ENCODE measurements around the gene OR2AK2. TPM values are rescaled to one million over a fixed set of nuclear protein-coding genes. Genes with fewer than 3 reads are reported as not detected.

OR2AK2 gene
- total RNA-seq, 1 experiment from 2014 or later = not detected

DNA sequence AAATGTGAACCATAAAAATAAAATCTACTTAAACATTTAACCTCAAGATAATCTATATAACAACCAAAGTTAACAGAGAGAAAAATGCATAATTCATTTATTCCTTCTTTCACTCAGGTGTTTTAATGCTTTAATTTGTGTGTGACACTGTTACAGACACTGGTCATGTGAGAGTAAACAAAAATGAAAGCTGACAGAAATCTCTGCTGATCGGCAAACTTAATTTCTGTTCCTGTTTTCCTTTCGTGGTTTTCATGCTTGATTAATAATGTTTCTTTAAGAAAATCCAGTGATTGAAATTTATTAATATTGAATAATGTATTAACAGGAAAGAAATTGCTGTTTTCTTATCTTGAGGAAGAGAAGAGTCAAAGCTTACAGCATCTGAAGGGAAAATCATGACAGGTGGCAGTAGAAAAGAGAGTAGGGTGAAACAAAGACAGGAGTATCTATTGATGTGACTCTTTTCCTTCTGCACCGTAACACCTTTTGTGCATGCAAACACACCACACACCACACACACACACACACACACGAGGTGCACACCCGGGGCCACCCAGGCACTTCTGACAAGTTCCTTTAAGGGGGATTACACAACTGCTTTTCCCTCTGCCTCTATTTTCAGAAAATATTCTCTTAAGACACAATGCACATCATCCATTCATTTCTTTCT, 1.6 kb downstream of the OR2AK2 start:
- Histone ChIP-seq H3K4me3 (no peak overlapping the region), H3K27ac (no peak overlapping the region), H3K9me3 (replicated peaks) (no peaks in the 10 kb centered on the region; the same call in 1 of the 2 replicates), H3K4me1 (replicated peaks) (no peaks in the 10 kb centered on the region), H3K27me3 (replicated peaks) (no peaks in the 10 kb centered on the region), H3K36me3 (no peaks in the 10 kb centered on the region)
- DNase-seq (ENCODE audit: low read depth in 1 of 2, low spot score in 2 of 2) = no peak

GRCh38 chr1:247992986-247993385, 28.0 kb downstream of the OR2AK2 start:
- Histone ChIP-seq H3K4me1 (replicated peaks) (no peaks in the 10 kb centered on the region), H3K36me3 (no peaks in the 10 kb centered on the region), H3K27ac (no peak overlapping the region), H3K27me3 (replicated peaks) (no peaks in the 10 kb centered on the region), H3K4me3 (no peak overlapping the region), H3K9me3 (replicated peaks) (no peaks in the 10 kb centered on the region; the same call in 1 of the 2 replicates)
- DNase-seq (ENCODE audit: low read depth in 1 of 2, low spot score in 2 of 2) = no peak

- no peak for DNase-seq (ENCODE audit: low read depth in 1 of 2, low spot score in 2 of 2)
- Histone ChIP-seq H3K9me3 (replicated peaks) (peaks cover 4% of the 10 kb centered on the region; the same call in 1 of the 2 replicates), H3K27me3 (replicated peaks) (no peaks in the 10 kb centered on the region), H3K4me3 (no peak overlapping the region), H3K27ac (no peak overlapping the region), H3K36me3 (no peaks in the 10 kb centered on the region), H3K4me1 (replicated peaks) (no peaks in the 10 kb centered on the region)
Measured at GRCh38 chr1:247998811-247999210, 33.8 kb downstream of the OR2AK2 start.

- no peaks in the 10 kb centered on the region for H3K4me1 ChIP-seq (replicated peaks)
- H3K4me3 ChIP-seq = no peak overlapping the region
- H3K9me3 ChIP-seq (replicated peaks) = peaks cover 4% of the 10 kb centered on the region
- H3K27ac ChIP-seq = no peak overlapping the region
- no peaks in the 10 kb centered on the region for H3K27me3 ChIP-seq (replicated peaks)
- no peak for DNase-seq (ENCODE audit: low read depth in 1 of 2, low spot score in 2 of 2)
- H3K36me3 ChIP-seq = no peaks in the 10 kb centered on the region
Measured at GRCh38 chr1:248000169-248000568, 35.1 kb downstream of the OR2AK2 start.

- Histone ChIP-seq H3K9me3 (replicated peaks) (peaks cover 5% of the 10 kb centered on the region; the same call in 1 of the 2 replicates), H3K4me3 (no peak overlapping the region), H3K36me3 (no peaks in the 10 kb centered on the region), H3K4me1 (replicated peaks) (no peaks in the 10 kb centered on the region), H3K27ac (no peak overlapping the region), H3K27me3 (replicated peaks) (no peaks in the 10 kb centered on the region)
- no peak for DNase-seq (ENCODE audit: low read depth in 1 of 2, low spot score in 2 of 2)
Measured at GRCh38 chr1:248007778-248008177, 42.7 kb downstream of the OR2AK2 start.

DNA sequence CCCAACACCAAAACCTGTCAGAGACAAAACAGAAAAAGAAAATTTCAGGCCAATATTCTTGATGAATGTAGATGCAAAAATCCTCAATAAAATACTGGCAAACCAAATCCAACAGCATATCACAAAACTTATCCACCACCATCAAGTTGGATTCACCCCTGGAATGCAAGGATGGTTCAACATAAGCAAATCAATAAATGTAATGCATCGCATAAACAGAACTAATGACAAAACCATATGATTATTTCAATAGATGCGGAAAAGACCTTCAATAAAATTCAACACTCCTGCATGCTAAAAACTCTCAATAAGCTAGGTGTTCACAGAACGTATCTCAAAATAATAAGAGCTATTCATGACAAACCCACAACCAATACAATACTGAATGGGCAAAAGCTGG, 44.6 kb downstream of the OR2AK2 start:
- Histone ChIP-seq H3K36me3 (no peaks in the 10 kb centered on the region), H3K4me3 (no peak overlapping the region), H3K4me1 (replicated peaks) (no peaks in the 10 kb centered on the region), H3K27ac (no peak overlapping the region), H3K9me3 (replicated peaks) (peaks cover 10% of the 10 kb centered on the region; the same call in 1 of the 2 replicates), H3K27me3 (replicated peaks) (no peaks in the 10 kb centered on the region)
- DNase-seq (ENCODE audit: low read depth in 1 of 2, low spot score in 2 of 2) = no peak

DNA sequence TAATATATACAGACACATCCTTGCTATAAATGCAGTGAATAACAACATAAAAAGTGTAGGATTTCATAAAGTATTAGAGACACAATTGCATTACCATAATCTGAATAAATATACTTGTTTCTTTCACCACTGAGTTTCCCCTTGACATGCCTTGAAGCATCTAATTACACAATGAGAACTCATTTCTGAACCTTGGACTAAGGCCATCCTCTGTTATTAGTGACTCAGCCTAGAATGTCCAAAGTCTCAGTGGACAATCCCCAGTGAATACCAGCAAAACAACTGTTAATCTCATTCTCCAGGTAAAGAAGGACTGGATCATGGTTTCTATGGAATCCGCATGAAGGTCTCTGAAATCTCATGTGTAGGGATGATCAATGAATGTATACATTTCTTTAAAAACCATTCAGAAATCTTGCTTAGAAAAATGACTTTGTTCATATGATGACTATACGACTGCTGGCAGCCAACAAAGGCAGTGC, 48.2 kb downstream of the OR2AK2 start, which contains the start of gene OR2L5:
TSS of gene OR2L5 (plus strand) at position 432 of the 482 bp plus-strand sequence. CDS start 8,288 bp downstream, outside the sequence.
- Histone ChIP-seq H3K27me3 (replicated peaks) (no peaks in the 10 kb centered on the region), H3K4me1 (replicated peaks) (no peaks in the 10 kb centered on the region), H3K36me3 (no peaks in the 10 kb centered on the region), H3K9me3 (replicated peaks) (peaks cover 11% of the 10 kb centered on the region; the same call in 1 of the 2 replicates), H3K27ac (no peak within 1 kb of the TSS), H3K4me3 (no peak within 1 kb of the TSS)
- no peak for DNase-seq (ENCODE audit: low read depth in 1 of 2, low spot score in 2 of 2)

- no peak overlapping the region for H3K27ac ChIP-seq
- no peaks in the 10 kb centered on the region for H3K4me1 ChIP-seq (replicated peaks)
- no peak overlapping the region for H3K4me3 ChIP-seq
- H3K36me3 ChIP-seq = no peaks in the 10 kb centered on the region
- no peaks in the 10 kb centered on the region for H3K27me3 ChIP-seq (replicated peaks)
- peaks cover 12% of the 10 kb centered on the region for H3K9me3 ChIP-seq (replicated peaks)
- DNase-seq (ENCODE audit: low read depth in 1 of 2, low spot score in 2 of 2) = no peak
Measured at GRCh38 chr1:248015803-248016202, 50.8 kb downstream of the OR2AK2 start.

Other genes starting within 250 kb of the OR2AK2 start
- gene OR6F1, start 248.6 kb upstream of the OR2AK2 start, total RNA-seq (2014; rRNA removed; shearing (Covaris generic)) = not detected in 2 replicates
- not detected in 2 replicates for gene OR14K1, start 226.6 kb upstream of the OR2AK2 start, total RNA-seq (2014; rRNA removed; shearing (Covaris generic))
- gene OR14A2, start 217.1 kb upstream of the OR2AK2 start, total RNA-seq (2014; rRNA removed; shearing (Covaris generic)) = not detected in 2 replicates
- not detected in 2 replicates for gene OR1C1, start 204.7 kb upstream of the OR2AK2 start, total RNA-seq (2014; rRNA removed; shearing (Covaris generic))
- not detected in 2 replicates for gene OR14A16, start 141.1 kb upstream of the OR2AK2 start, total RNA-seq (2014; rRNA removed; shearing (Covaris generic))
- not detected in 2 replicates for gene OR11L1, start 123.3 kb upstream of the OR2AK2 start, total RNA-seq (2014; rRNA removed; shearing (Covaris generic))
- gene TRIM58, start 108.0 kb upstream of the OR2AK2 start, total RNA-seq (2014; rRNA removed; shearing (Covaris generic)) = not detected in 2 replicates
- gene OR2W3, start 69.6 kb upstream of the OR2AK2 start, total RNA-seq (2014; rRNA removed; shearing (Covaris generic)) = not detected in 2 replicates
- not detected in 2 replicates for gene OR2T8, start 45.0 kb upstream of the OR2AK2 start, total RNA-seq (2014; rRNA removed; shearing (Covaris generic))
- gene OR2AJ1, start 40.3 kb upstream of the OR2AK2 start, total RNA-seq (2014; rRNA removed; shearing (Covaris generic)) = not detected in 2 replicates
- gene OR2L8, start 16.4 kb upstream of the OR2AK2 start, total RNA-seq (2014; rRNA removed; shearing (Covaris generic)) = not detected in 2 replicates
- not detected in 2 replicates for gene OR2L5, start 48.4 kb downstream of the OR2AK2 start, total RNA-seq (2014; rRNA removed; shearing (Covaris generic))
- gene OR2L2, start 64.8 kb downstream of the OR2AK2 start, total RNA-seq (2014; rRNA removed; shearing (Covaris generic)) = not detected in 2 replicates
- not detected in 2 replicates for gene OR2L3, start 81.6 kb downstream of the OR2AK2 start, total RNA-seq (2014; rRNA removed; shearing (Covaris generic))
- gene OR2L13, start 130.0 kb downstream of the OR2AK2 start, total RNA-seq (2014; rRNA removed; shearing (Covaris generic)) = not detected in 2 replicates
- not detected in 2 replicates for gene OR2M5, start 179.9 kb downstream of the OR2AK2 start, total RNA-seq (2014; rRNA removed; shearing (Covaris generic))
- gene OR2M2, start 209.6 kb downstream of the OR2AK2 start, total RNA-seq (2014; rRNA removed; shearing (Covaris generic)) = not detected in 2 replicates
- gene OR2M3, start 232.0 kb downstream of the OR2AK2 start, total RNA-seq (2014; rRNA removed; shearing (Covaris generic)) = not detected in 2 replicates